H1 (cell line): ENCODE results near the gene PIP4K2C. TPM values are rescaled to one million over a fixed set of nuclear protein-coding genes. Genes with fewer than 3 reads are reported as not detected.
A peak's percentile ranks its signal among the peaks of the same experiment; 100 is the strongest.

Source experiments
- CTCF ChIA-PET: fragments of 300-600 bp; sonication (Branson Sonifier 250); formaldehyde crosslinking; loops from one replicate; lab custom pipeline; 2021; ENCODE audit not compliant: partially characterized antibody; lab: Charles Lee
- POLR2A ChIA-PET: fragments of 300-600 bp; sonication (Branson Sonifier 250); formaldehyde crosslinking; loops from one replicate; lab custom pipeline; 2021; ENCODE audit warnings: inconsistent platforms; ENCODE audit not compliant: partially characterized antibody; lab: Charles Lee
- DNase-seq, 2 experiments: peaks; one replicate each; pipeline versions ENCODE4 v3.0.0 to v3.0.0-alpha.2; 2010 to 2022; ENCODE audit warnings: low spot score in 2 of 2, low read depth in 1 of 2, mixed read lengths in 1 of 2
- FAIRE-seq: peaks from 2 replicates; lab custom pipeline; 2011; peaks lifted over from hg19 to GRCh38; lab: Jason Lieb, UNC
- H2AFZ ChIP-seq: 2 replicates; pipeline ENCODE4 v1.8.1; 2012; ENCODE audit warnings: low read length, inconsistent platforms
- H2AK5ac ChIP-seq: 2 replicates; pipeline ENCODE4 v1.6.1; 2013; ENCODE audit warnings: low read depth, low read length
- H2BK120ac ChIP-seq: replicated peaks from 2 replicates; pipeline ENCODE3; 2013; ENCODE audit warnings: low read depth, low read length, inconsistent platforms
- H2BK12ac ChIP-seq: 2 replicates; pipeline ENCODE4 v1.6.1; 2013; ENCODE audit warnings: low read depth, low read length
- H2BK15ac ChIP-seq: 2 replicates; pipeline ENCODE4 v1.6.1; 2013; ENCODE audit warnings: low read length
- H2BK20ac ChIP-seq: 2 replicates; pipeline ENCODE4 v1.6.1; 2013; ENCODE audit warnings: low read length
- H2BK5ac ChIP-seq: 2 replicates; pipeline ENCODE4 v1.6.1; 2013; ENCODE audit warnings: low read depth, low read length
- H3K14ac ChIP-seq: 2 replicates; pipeline ENCODE4 v1.6.1; 2013; ENCODE audit warnings: inconsistent platforms; ENCODE audit not compliant: insufficient read length
- H3K18ac ChIP-seq: 2 replicates; pipeline ENCODE4 v1.6.1; 2013; ENCODE audit warnings: low read length; ENCODE audit errors: extremely low read depth
- H3K23ac ChIP-seq: 2 replicates; pipeline ENCODE4 v1.6.1; 2013; ENCODE audit warnings: inconsistent platforms; ENCODE audit not compliant: insufficient read length
- H3K23me2 ChIP-seq: 2 replicates; pipeline ENCODE4 v1.6.1; 2013; ENCODE audit warnings: low read depth, low read length
- H3K27ac ChIP-seq: 2 replicates; pipeline ENCODE4 v1.6.1; 2011; ENCODE audit warnings: low read depth, low read length, inconsistent platforms
- H3K27me3 ChIP-seq, 4 experiments: replicated peaks in 1 of 4; 1 replicate in 1 of 4; 2 replicates in 3 of 4; pipeline versions ENCODE4 v1.6.1 to v1.8.1; 2011 to 2013; ENCODE audit warnings: low read length in 3 of 4, mild to moderate bottlenecking in 3 of 4, inconsistent platforms in 2 of 4, mixed read lengths in 2 of 4, moderate library complexity in 1 of 4; ENCODE audit not compliant: control insufficient read depth in 3 of 4, insufficient read depth in 3 of 4; ENCODE audit errors: extremely low read depth in 1 of 4
- H3K36me3 ChIP-seq, 4 experiments: 2 replicates each; pipeline versions ENCODE4 v1.6.1 to v1.8.1; 2011 to 2013; ENCODE audit warnings: mild to moderate bottlenecking in 4 of 4, low read length in 3 of 4, moderate library complexity in 2 of 4, control low read depth in 1 of 4, inconsistent platforms in 1 of 4; ENCODE audit not compliant: insufficient read depth in 4 of 4, control insufficient read depth in 2 of 4
- H3K4ac ChIP-seq: replicated peaks from 2 replicates; pipeline ENCODE3; 2013; ENCODE audit warnings: low read length, low read depth, mixed read lengths, inconsistent platforms; ENCODE audit not compliant: insufficient read length
- H3K4me1 ChIP-seq, 4 experiments: replicated peaks in 1 of 4; 1 replicate in 1 of 4; 2 replicates in 3 of 4; pipeline versions ENCODE4 v1.6.1 to v1.8.1; 2011 to 2013; ENCODE audit warnings: low read length in 3 of 4, inconsistent platforms in 2 of 4, mixed read lengths in 1 of 4; ENCODE audit not compliant: insufficient read depth in 4 of 4, control insufficient read depth in 3 of 4
- H3K4me2 ChIP-seq, 2 experiments: 2 replicates each; pipeline versions ENCODE4 v1.6.1 to v1.8.1; 2011 to 2013; ENCODE audit warnings: low read depth in 2 of 2, low read length in 2 of 2, control low read depth in 1 of 2, inconsistent platforms in 1 of 2, mild to moderate bottlenecking in 1 of 2; ENCODE audit not compliant: insufficient read depth in 1 of 2
- H3K4me3 ChIP-seq, 4 experiments: fragments of 200-600, 300-600 bp in 1 of 4; sonication (generic), shearing (Covaris generic), sonication (Bioruptor Twin) in 1 of 4; 2 replicates each; pipeline versions ENCODE4 v1.5.1 to v1.8.1; 2011 to 2016; ENCODE audit warnings: low read length in 4 of 4, low read depth in 3 of 4, control low read depth in 2 of 4, inconsistent platforms in 2 of 4, mild to moderate bottlenecking in 2 of 4, mixed read lengths in 1 of 4, moderate library complexity in 1 of 4; ENCODE audit not compliant: insufficient read depth in 2 of 4; ENCODE audit errors: extremely low read depth in 1 of 4
- H3K56ac ChIP-seq: replicated peaks from 2 replicates; pipeline ENCODE3; 2013; ENCODE audit warnings: low read depth, mild to moderate bottlenecking, mixed read lengths, low read length, inconsistent platforms; ENCODE audit not compliant: insufficient read length
- H3K79me1 ChIP-seq: 2 replicates; pipeline ENCODE4 v1.6.1; 2013; ENCODE audit warnings: low read depth, low read length, control low read depth
- H3K79me2 ChIP-seq, 2 experiments: 2 replicates each; pipeline versions ENCODE4 v1.6.1 to v1.8.1; 2012 to 2013; ENCODE audit warnings: low read length in 2 of 2, mild to moderate bottlenecking in 2 of 2, inconsistent platforms in 1 of 2; ENCODE audit not compliant: insufficient read depth in 2 of 2, control insufficient read depth in 1 of 2
- H3K9ac ChIP-seq, 4 experiments: replicated peaks in 1 of 4; 1 replicate in 1 of 4; 2 replicates in 3 of 4; pipeline versions ENCODE4 v1.6.1 to v1.8.1; 2011 to 2013; ENCODE audit warnings: low read depth in 3 of 4, low read length in 3 of 4, control low read depth in 2 of 4, mild to moderate bottlenecking in 2 of 4, moderate library complexity in 2 of 4, inconsistent platforms in 1 of 4; ENCODE audit errors: extremely low read depth in 1 of 4
- H3K9me3 ChIP-seq, 2 experiments: 2 replicates each; pipeline versions ENCODE4 v1.6.1 to v1.8.1; 2012 to 2013; ENCODE audit warnings: mild to moderate bottlenecking in 2 of 2, moderate library complexity in 2 of 2, control low read depth in 1 of 2, inconsistent platforms in 1 of 2, low read depth in 1 of 2, low read length in 1 of 2, mixed read lengths in 1 of 2; ENCODE audit not compliant: insufficient read depth in 2 of 2
- H4K20me1 ChIP-seq, 2 experiments: replicated peaks in 1 of 2; 2 replicates each; pipeline versions ENCODE3 to v1.8.1; 2011 to 2013; ENCODE audit warnings: inconsistent platforms in 2 of 2, low read length in 2 of 2, mild to moderate bottlenecking in 1 of 2; ENCODE audit not compliant: insufficient read depth in 2 of 2, control insufficient read depth in 1 of 2
- H4K5ac ChIP-seq: 2 replicates; pipeline ENCODE4 v1.6.1; 2013; ENCODE audit warnings: low read length, low read depth, mixed read lengths, inconsistent platforms; ENCODE audit not compliant: insufficient read length
- H4K8ac ChIP-seq: 2 replicates; pipeline ENCODE4 v1.8.0; 2013; ENCODE audit warnings: mild to moderate bottlenecking, moderate library complexity, low read length, inconsistent platforms; ENCODE audit not compliant: insufficient read depth; ENCODE audit errors: extremely low read depth
- H4K91ac ChIP-seq: replicated peaks from 2 replicates; pipeline ENCODE3; 2013; ENCODE audit warnings: low read length, mixed read lengths, inconsistent platforms; ENCODE audit not compliant: insufficient read length
- CBX8 ChIP-seq: fragments of 300-800, 300-1000 bp; sonication (generic); IDR thresholded peaks from 2 replicates; pipeline ENCODE4 v1.7.1; 2016; ENCODE audit warnings: low read depth, low read length, borderline replicate concordance
- CREB1 ChIP-seq: IDR thresholded peaks from 2 replicates; pipeline ENCODE4 v1.6.1; 2012; ENCODE audit warnings: inconsistent platforms
- EGR1 ChIP-seq: IDR thresholded peaks from 2 replicates; pipeline ENCODE4 v1.6.1; 2011; ENCODE audit warnings: low read depth, low read length, borderline replicate concordance
- EP300 ChIP-seq, 2 experiments: IDR thresholded peaks; 1 replicate in 1 of 2; 2 replicates in 1 of 2; pipeline ENCODE4 v1.6.1; 2011 to 2012; ENCODE audit warnings: low read depth in 2 of 2, low read length in 2 of 2, mild to moderate bottlenecking in 2 of 2, borderline replicate concordance in 1 of 2, inconsistent platforms in 1 of 2, moderate library complexity in 1 of 2
- JUND ChIP-seq: IDR thresholded peaks from 2 replicates; pipeline ENCODE4 v1.6.1; 2011; ENCODE audit warnings: mild to moderate bottlenecking, improper control_type of control experiment, low read length
- SIX5 ChIP-seq: IDR thresholded peaks from 2 replicates; pipeline ENCODE4 v1.6.1; 2011; ENCODE audit warnings: mild to moderate bottlenecking, low read depth, low read length
- SRF ChIP-seq: IDR thresholded peaks from 2 replicates; pipeline ENCODE4 v1.6.1; 2011; ENCODE audit warnings: mild to moderate bottlenecking, low read depth, low read length, moderate library complexity
- SUZ12 ChIP-seq: fragments of 200-600 bp; sonication (generic); IDR thresholded peaks from 2 replicates; pipeline ENCODE4 v1.6.1; 2012; ENCODE audit warnings: mild to moderate bottlenecking, inconsistent platforms, low read length, moderate library complexity, mixed read lengths
- TCF12 ChIP-seq: IDR thresholded peaks from 2 replicates; pipeline ENCODE4 v1.6.1; 2011; ENCODE audit warnings: low read depth, mild to moderate bottlenecking, low read length
- WGBS, 2 experiments: shearing (Covaris generic) in 1 of 2; methylation state at CpG; one replicate each; pipeline versions ENCODE4 v1.1.6 to v1.1.7; 2013 to 2015; ENCODE audit warnings: low lambda C conversion rate in 2 of 2, mixed read lengths in 2 of 2, inconsistent platforms in 1 of 2, low coverage in 1 of 2, missing lambda C conversion rate in 1 of 2; ENCODE audit not compliant: insufficient replicate concordance in 2 of 2, insufficient coverage in 1 of 2, insufficient read length in 1 of 2; ENCODE audit errors: extremely low coverage in 1 of 2, missing lambda C conversion rate in 1 of 2; 5-methylcytosine and 5-hydroxymethylcytosine counted together
- polyA plus RNA-seq, 7 experiments: library from polyadenylated mRNA; depleted of rRNA in 3 of 7; stranded (reverse) in 5 of 7; unstranded in 2 of 7; fragments of >200 nt in 5 of 7; fragments of 200-250 nt in 2 of 7; gene quantifications; 1 replicate in 5 of 7; 2 replicates in 1 of 7; 4 replicates in 1 of 7; pipeline versions ENCODE4 v1.2.1 to v1.2.3, GENCODE V29; 2011 to 2013; ENCODE audit warnings: missing spikeins in 2 of 7, mixed read lengths in 2 of 7
- total RNA-seq: library from RNA; stranded (reverse); fragmentation: NEBNext Ultra II Directional; extraction: Animal tissue kit (Norgen Biotek cat#: 25700); gene quantifications from 2 replicates; pipeline ENCODE4 v1.2.1, GENCODE V29; 2021

Gene PIP4K2C
- total and polyA plus RNA-seq, 2 of the 8 experiments (the other 6 are each of a cell fraction or from before 2014, with no cell fraction given) = 25.0 to 27.1 TPM

DNA sequence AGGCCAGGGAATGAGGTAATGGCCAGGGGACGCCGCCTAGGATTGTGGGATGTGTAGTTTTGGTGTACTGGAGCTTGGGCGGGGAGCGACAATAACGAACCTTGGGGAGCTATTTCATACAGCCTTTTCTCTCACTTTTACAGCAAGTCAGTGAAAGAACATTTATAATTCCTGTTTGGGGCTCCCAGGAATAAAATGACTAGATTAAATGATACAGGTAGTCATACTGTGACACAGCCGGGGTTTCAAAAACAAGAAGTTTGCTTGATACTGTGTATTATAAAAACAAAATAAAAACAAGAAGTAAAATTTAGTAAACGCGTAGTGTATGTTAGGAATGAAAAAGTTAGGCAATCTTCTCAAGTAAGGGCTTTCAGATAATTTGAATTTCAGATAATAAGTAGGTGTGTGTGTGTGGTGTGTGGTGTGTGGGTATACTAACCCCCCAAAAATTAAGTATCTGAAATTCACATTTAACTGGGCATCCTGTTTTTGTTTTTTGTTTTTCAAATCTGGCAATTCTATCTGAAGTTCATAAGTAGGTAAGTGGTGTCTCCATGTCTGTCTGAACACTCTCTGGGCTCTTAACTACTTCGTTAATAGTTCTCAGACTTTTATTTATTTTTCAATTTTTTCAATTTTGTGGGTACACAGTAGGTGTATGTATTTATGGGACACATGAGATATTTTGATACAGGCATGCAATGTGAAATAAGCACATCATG lies 43.5 kb upstream of the PIP4K2C start:
- 31% methylated on average over 9 of the region's 9 CpGs; no CpG with 5 or more reads in 1 of the 2 experiments for WGBS, 2 experiments
- no peak overlapping the region for H4K91ac ChIP-seq
- no peak overlapping the region for H2BK15ac ChIP-seq
- no peak overlapping the region for H4K5ac ChIP-seq
- no peak overlapping the region for H2BK20ac ChIP-seq
- no peak overlapping the region for H2BK120ac ChIP-seq
- H3K23me2 ChIP-seq = peaks cover 19% of the 10 kb centered on the region
- peaks cover 6 to 12% of the 10 kb centered on the region in 2 experiments for H4K20me1 ChIP-seq
- H3K79me2 ChIP-seq = peaks cover 4 to 42% of the 10 kb centered on the region in 2 experiments; a peak in 3 of 4 replicates
- H3K4ac ChIP-seq = no peak overlapping the region
- no peak overlapping the region for H2BK5ac ChIP-seq
- H2AK5ac ChIP-seq = no peak overlapping the region
- no peak overlapping the region for H3K23ac ChIP-seq
- H3K27me3 ChIP-seq = peaks cover 0 to 5% (median 3%) of the 10 kb centered on the region in 4 experiments; a peak in 2 of 7 replicates
- CTCF ChIA-PET = interaction anchor here (1.3 kb wide), 2 partner anchors 15 to 371 kb away, joined by 3 read pairs; no protein-coding TSS in a partner anchor
- DNase-seq (no peak), FAIRE-seq (no peak)
- no peak overlapping the region for H3K18ac ChIP-seq
- POLR2A ChIA-PET = interaction anchor here (0.6 to 6.6 kb wide), 12 partner anchors 10 to 318 kb away, joined by 3 to 65 read pairs (median 5); partner anchors contain the start of genes DDIT3, SHMT2 and TSPAN31
- H3K79me1 ChIP-seq = peaks cover 8% of the 10 kb centered on the region; the same call in 1 of the 2 replicates
- no peak overlapping the region for H3K14ac ChIP-seq
- no peak overlapping the region for H2AFZ ChIP-seq
- peak overlapping the region; percentile 17 to 85; a peak in 3 of 4 replicates for H3K4me2 ChIP-seq
- H3K36me3 ChIP-seq = no peaks in the 10 kb centered on the region
- H3K4me3 ChIP-seq = peak overlapping the region; percentile 63 to 90 (median 81)
- H2BK12ac ChIP-seq = no peak overlapping the region
- no peak overlapping the region for H4K8ac ChIP-seq
- peak overlapping the region in 1 of 4 experiments; percentile 82; a peak in 3 of 7 replicates for H3K9ac ChIP-seq
- no peak overlapping the region for H3K56ac ChIP-seq
- H3K27ac ChIP-seq = no peak overlapping the region
- peaks cover 7 to 25% (median 10%) of the 10 kb centered on the region in 4 experiments; a peak in 6 of 7 replicates for H3K4me1 ChIP-seq
- H3K9me3 ChIP-seq = no peaks in the 10 kb centered on the region
- no peak for TF ChIP-seq CBX8
- peak; percentile 18; the same call in 1 of the 2 replicates for TF ChIP-seq SRF
- no peak for TF ChIP-seq SUZ12
- no peak for TF ChIP-seq TCF12
- TF ChIP-seq EP300 (IDR thresholded peaks at IDR 0.05; ENCODE audit: borderline replicate concordance in 1 of 2, low read depth in 2 of 2, low read length in 2 of 2) = no peak
- no peak for TF ChIP-seq EGR1
- peak; percentile 83 for TF ChIP-seq SIX5
- peak; percentile 93 for TF ChIP-seq CREB1
- peak; percentile 69; the same call in 1 of the 2 replicates for TF ChIP-seq JUND
